GM18858 (cell line): ENCODE data around the gene ARL15.
A peak's percentile ranks its signal among the peaks of the same experiment; 100 is the strongest.

Experiments used
- ATAC-seq: cut with Tn5 transposase; IDR thresholded peaks from one replicate; pipeline ENCODE4 v1.9.1; 2021; ENCODE audit not compliant: unreplicated experiment

ARL15 gene

GRCh38 chr5:54214722-54215121, 95.7 kb downstream of the ARL15 start:
- ATAC-seq, result no peak

- no peak for ATAC-seq
These were observed 98.0 kb downstream of the ARL15 start for GRCh38 chr5:54212331-54212730.

- ATAC-seq, result no peak
These were observed 98.5 kb downstream of the ARL15 start for GRCh38 chr5:54211912-54212311.

- ATAC-seq, result no peak
These were observed 102.8 kb downstream of the ARL15 start for GRCh38 chr5:54207566-54207965.

- peak; percentile 93 for ATAC-seq
These were observed 103.7 kb downstream of the ARL15 start for GRCh38 chr5:54206580-54207229.

GRCh38 chr5:54205918-54206317, 104.5 kb downstream of the ARL15 start:
- no peak for ATAC-seq

- no peak for ATAC-seq
These were observed 104.9 kb downstream of the ARL15 start for GRCh38 chr5:54205453-54205852.

- no peak for ATAC-seq
These were observed 113.4 kb downstream of the ARL15 start for GRCh38 chr5:54197018-54197417.

- no peak for ATAC-seq
These were observed 114.7 kb downstream of the ARL15 start for GRCh38 chr5:54195701-54196100.

GRCh38 chr5:54194318-54194717, 116.1 kb downstream of the ARL15 start:
- ATAC-seq, result no peak

GRCh38 chr5:54187694-54188093, 122.7 kb downstream of the ARL15 start:
- ATAC-seq, result no peak

GRCh38 chr5:54186912-54187445, 123.4 kb downstream of the ARL15 start:
- no peak for ATAC-seq

- ATAC-seq, result no peak
These were observed 124.3 kb downstream of the ARL15 start for GRCh38 chr5:54186108-54186507.

- ATAC-seq, result no peak
These were observed 125.6 kb downstream of the ARL15 start for GRCh38 chr5:54184806-54185205.

- no peak for ATAC-seq
These were observed 129.7 kb downstream of the ARL15 start for GRCh38 chr5:54180630-54181031.

GRCh38 chr5:54178991-54179390, 131.4 kb downstream of the ARL15 start:
- ATAC-seq, result no peak

GRCh38 chr5:54178207-54178606, 132.2 kb downstream of the ARL15 start:
- peak; percentile 44 for ATAC-seq

GRCh38 chr5:54177058-54177457, 133.3 kb downstream of the ARL15 start:
- ATAC-seq, result no peak

GRCh38 chr5:54176066-54176830, 134.1 kb downstream of the ARL15 start:
- no peak for ATAC-seq

GRCh38 chr5:54173251-54173650, 137.1 kb downstream of the ARL15 start:
- ATAC-seq, result no peak

GRCh38 chr5:54171645-54172384, 138.6 kb downstream of the ARL15 start:
- no peak for ATAC-seq

- no peak for ATAC-seq
These were observed 144.7 kb downstream of the ARL15 start for GRCh38 chr5:54165687-54166086.
